Measurements from ENCODE around the gene GABBR2. TPM values are rescaled to one million over a fixed set of nuclear protein-coding genes. Genes with fewer than 3 reads are reported as not detected.

GABBR2 gene
- total and polyA plus RNA-seq, 12 donors, result 0.17 to 9.0 (median 3.7) TPM

DNA sequence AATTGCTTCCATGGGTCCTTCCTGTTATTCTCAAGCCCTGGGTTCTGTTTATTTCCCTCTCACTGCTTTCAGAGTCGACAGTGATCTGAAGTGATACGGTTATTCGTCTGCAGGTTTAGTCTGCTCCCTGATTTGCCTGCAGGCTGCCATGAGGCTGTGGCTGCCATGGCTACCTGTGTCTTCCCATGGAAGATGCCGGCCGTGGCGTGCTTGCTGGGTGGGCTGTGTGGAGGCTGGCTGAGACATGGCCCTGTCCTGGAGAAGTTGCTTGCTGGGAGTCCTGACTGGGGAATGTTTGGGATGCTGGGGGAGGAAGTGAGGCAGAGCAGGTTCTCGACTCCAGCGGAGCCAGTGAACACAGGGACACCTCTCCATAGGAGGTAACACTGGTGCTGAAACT lies 349.2 kb downstream of the GABBR2 start:
- Histone ChIP-seq H3K27ac (no peak overlapping the region), H3K4me3 (no peak overlapping the region), H3K27me3 (no peaks in the 10 kb centered on the region), H3K9me3 (replicated peaks in 1 of 3) (no peaks in the 10 kb centered on the region), H3K4me1 (replicated peaks in 1 of 2) (no peaks in the 10 kb centered on the region), H3K36me3 (replicated peaks in 1 of 2) (no peaks in the 10 kb centered on the region)
- TF ChIP-seq POLR2A (IDR thresholded peaks at IDR 0.05), result no peak
- TF ChIP-seq, protein P1, sequence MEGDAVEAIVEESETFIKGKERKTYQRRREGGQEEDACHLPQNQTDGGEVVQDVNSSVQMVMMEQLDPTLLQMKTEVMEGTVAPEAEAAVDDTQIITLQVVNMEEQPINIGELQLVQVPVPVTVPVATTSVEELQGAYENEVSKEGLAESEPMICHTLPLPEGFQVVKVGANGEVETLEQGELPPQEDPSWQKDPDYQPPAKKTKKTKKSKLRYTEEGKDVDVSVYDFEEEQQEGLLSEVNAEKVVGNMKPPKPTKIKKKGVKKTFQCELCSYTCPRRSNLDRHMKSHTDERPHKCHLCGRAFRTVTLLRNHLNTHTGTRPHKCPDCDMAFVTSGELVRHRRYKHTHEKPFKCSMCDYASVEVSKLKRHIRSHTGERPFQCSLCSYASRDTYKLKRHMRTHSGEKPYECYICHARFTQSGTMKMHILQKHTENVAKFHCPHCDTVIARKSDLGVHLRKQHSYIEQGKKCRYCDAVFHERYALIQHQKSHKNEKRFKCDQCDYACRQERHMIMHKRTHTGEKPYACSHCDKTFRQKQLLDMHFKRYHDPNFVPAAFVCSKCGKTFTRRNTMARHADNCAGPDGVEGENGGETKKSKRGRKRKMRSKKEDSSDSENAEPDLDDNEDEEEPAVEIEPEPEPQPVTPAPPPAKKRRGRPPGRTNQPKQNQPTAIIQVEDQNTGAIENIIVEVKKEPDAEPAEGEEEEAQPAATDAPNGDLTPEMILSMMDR (IDR thresholded peaks at IDR 0.05), result no peak
- intact Hi-C loops (cut with DNase I), result no loop called here
- no peak for DNase-seq
- WGBS, 4 donors, result 70 to 84% (median 81%) methylated on average over 8 of the region's 8 CpGs

DNA sequence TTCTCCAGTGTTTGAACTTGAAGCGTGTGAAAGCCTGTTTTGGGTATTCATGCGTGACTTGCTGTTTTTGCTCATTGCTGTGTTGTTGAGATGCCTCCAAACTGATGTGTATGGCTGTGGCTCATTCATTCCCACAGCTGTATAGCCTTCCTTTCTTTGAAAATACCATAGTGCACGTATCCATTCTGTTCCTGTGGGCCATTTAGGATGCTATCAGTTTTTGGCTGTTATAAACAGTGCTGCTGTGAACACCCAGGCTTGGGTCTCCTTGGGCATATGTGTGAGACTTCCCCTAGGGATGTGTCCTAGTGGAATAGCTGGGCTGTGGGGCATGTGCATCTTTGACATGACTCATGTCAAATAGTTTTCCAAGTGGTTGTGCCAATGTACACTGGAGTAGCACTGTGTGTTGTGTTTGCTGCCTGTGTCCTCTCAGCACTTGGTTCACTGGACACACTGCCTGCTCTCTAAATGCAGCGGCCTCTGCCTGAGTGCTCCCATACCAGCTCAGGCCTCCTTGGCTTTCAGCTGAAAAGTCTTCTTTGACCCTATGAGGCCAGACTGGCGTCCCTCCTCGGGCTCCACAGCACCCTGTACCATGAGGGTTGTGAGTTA lies 350.7 kb downstream of the GABBR2 start:
- TF ChIP-seq, protein P1 (IDR thresholded peaks at IDR 0.05), result no peak
- no peak for TF ChIP-seq POLR2A (IDR thresholded peaks at IDR 0.05)
- no peak overlapping the region for H3K4me3 ChIP-seq
- DNase-seq, result no peak
- intact Hi-C loops (cut with DNase I), result no loop called here
- H3K4me1 ChIP-seq (replicated peaks in 1 of 2), result no peaks in the 10 kb centered on the region
- WGBS, 4 donors, result 83 to 89% (median 88%) methylated on average over 4 to 6 of the region's 6 CpGs
- H3K27ac ChIP-seq, result no peak overlapping the region
- H3K36me3 ChIP-seq (replicated peaks in 1 of 2), result no peaks in the 10 kb centered on the region
- H3K9me3 ChIP-seq (replicated peaks in 1 of 3), result no peaks in the 10 kb centered on the region
- no peaks in the 10 kb centered on the region for H3K27me3 ChIP-seq

DNA sequence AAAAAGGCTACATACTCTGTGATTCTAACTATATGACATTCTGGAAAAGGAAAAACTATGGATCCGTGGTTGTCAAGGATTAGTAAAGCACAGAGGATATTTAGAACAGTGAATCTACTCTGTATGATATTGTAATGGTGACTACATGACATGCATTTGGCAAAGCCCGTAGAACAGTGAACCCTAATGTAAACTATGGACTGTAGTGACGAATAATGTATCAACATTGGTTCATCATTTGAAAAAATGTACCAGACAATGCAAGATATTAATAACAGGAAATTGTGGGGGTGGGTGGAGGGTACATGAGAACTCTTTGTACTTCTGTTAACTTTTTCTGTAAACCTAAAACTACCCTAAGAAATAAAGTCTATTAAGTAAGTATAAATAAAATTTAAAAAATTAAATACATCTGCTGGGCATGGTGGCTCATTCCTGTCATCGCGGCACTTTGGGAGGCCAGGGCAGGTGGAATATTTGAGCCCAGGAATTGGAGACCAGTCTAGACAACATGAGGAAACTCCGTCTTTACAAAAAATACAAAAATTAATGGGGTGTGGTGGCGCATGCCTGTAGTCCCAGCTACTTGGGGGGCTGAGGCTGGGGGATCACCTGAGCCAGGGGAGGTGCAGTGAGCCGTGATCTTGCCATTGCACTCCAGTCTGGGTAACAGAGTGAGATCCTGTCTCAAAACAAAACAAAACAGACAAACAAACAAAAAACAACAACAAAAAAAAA lies 351.6 kb downstream of the GABBR2 start:
- DNase-seq, result no peak
- no peaks in the 10 kb centered on the region for H3K36me3 ChIP-seq (replicated peaks in 1 of 2)
- no peak overlapping the region for H3K27ac ChIP-seq
- H3K4me1 ChIP-seq (replicated peaks in 1 of 2), result no peaks in the 10 kb centered on the region
- H3K27me3 ChIP-seq, result no peaks in the 10 kb centered on the region
- TF ChIP-seq POLR2A (IDR thresholded peaks at IDR 0.05), result no peak
- TF ChIP-seq, protein P1 (IDR thresholded peaks at IDR 0.05), result no peak
- no peaks in the 10 kb centered on the region for H3K9me3 ChIP-seq (replicated peaks in 1 of 3)
- intact Hi-C loops (cut with DNase I), result no loop called here
- H3K4me3 ChIP-seq, result no peak overlapping the region
- WGBS, 4 donors, result 83 to 87% (median 83%) methylated on average over 8 of the region's 8 CpGs

GRCh38 chr9:98356326-98356725 lies 352.4 kb downstream of the GABBR2 start:
- intact Hi-C loops (cut with DNase I), result no loop called here
- H3K27ac ChIP-seq, result no peak overlapping the region
- H3K4me3 ChIP-seq, result no peak overlapping the region
- no peak for TF ChIP-seq POLR2A (IDR thresholded peaks at IDR 0.05)
- TF ChIP-seq, protein P1 (IDR thresholded peaks at IDR 0.05), result no peak
- H3K36me3 ChIP-seq (replicated peaks in 1 of 2), result no peaks in the 10 kb centered on the region
- H3K9me3 ChIP-seq (replicated peaks in 1 of 3), result peaks cover 0 to under 1% (median 0%) of the 10 kb centered on the region in 3 donors
- WGBS, 4 donors, result 76 to 83% (median 79%) methylated on average over 4 of the region's 4 CpGs
- H3K27me3 ChIP-seq, result no peaks in the 10 kb centered on the region
- H3K4me1 ChIP-seq (replicated peaks in 1 of 2), result no peaks in the 10 kb centered on the region
- no peak for DNase-seq

All from adrenal gland (tissue), 12 donors.